Erythroblast (primary cell): ENCODE data around the gene TENM4.

Source experiments
- GATA1 ChIP-seq: IDR thresholded peaks from 2 replicates; pipeline ENCODE4 v1.6.1; 2011; ENCODE audit warnings: low read depth, mild to moderate bottlenecking, control low read depth, low read length, moderate library complexity
- POLR2A ChIP-seq: IDR thresholded peaks from 2 replicates; pipeline ENCODE4 v1.6.1; 2011; ENCODE audit warnings: mild to moderate bottlenecking, low read length

DNA sequence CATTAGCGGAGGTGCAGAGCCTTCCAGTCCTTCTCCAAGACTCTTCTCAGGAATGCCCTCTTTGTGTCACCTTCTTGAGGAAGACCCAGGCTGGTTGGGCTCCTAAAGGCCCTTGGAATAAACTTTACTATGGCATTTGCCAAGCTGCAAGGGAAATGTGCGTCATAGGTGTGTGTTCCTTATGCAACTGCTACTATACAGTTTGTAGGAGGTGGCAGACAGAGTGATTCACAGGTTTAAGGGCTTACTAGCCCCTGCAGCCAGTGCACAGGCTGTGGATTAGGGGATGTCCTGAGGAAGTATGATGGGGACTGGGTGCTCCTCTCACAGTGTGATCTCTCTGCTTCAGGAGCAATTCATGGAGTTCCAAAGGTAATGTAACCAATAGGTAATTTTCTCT, 74.6 kb downstream of the TENM4 start:
- no peak for TF ChIP-seq POLR2A
- TF ChIP-seq GATA1: no peak
